GM11168 (cell line): Measurements from ENCODE around the gene ZNF317.
"Not testable (repeated sequence)": the region's sequence is repeated elsewhere in the genome, so short reads cannot be mapped to it uniquely, and the experiment has no call there.

Experiments
- in situ Hi-C: fragments of 300-500 bp; cut with MboI; formaldehyde crosslinking; loops from one replicate; pipeline ENCODE4 v1.12.0; 2022; ENCODE audit warnings: low sequenced_read_pairs; ENCODE audit not compliant: unreplicated experiment

The ZNF317 gene

GRCh38 chr19:9165261-9165660 lies 25.1 kb downstream of the ZNF317 start:
- in situ Hi-C loops: no loop called here

GRCh38 chr19:9166846-9167245 lies 26.6 kb downstream of the ZNF317 start:
- in situ Hi-C loops: no loop called here

- in situ Hi-C loops: no loop called here
Measured at GRCh38 chr19:9171393-9171991, 31.3 kb downstream of the ZNF317 start.

GRCh38 chr19:9175326-9175725 lies 35.1 kb downstream of the ZNF317 start:
- in situ Hi-C loops: no loop called here

- in situ Hi-C loops: no loop called here
Measured at GRCh38 chr19:9178901-9179300, 38.7 kb downstream of the ZNF317 start, which contains the start of gene OR7D2. TSS of gene OR7D2 (plus strand) at chr19:9178979. CDS start at chr19:9185782, 6,803 bp downstream.

- in situ Hi-C loops: no loop called here
Measured at GRCh38 chr19:9183000-9183399, 42.8 kb downstream of the ZNF317 start.

- in situ Hi-C loops: no loop called here
Measured at GRCh38 chr19:9187191-9187590, 47.0 kb downstream of the ZNF317 start.

- in situ Hi-C loops: no loop called here
Measured at GRCh38 chr19:9189535-9189934, 49.3 kb downstream of the ZNF317 start.

GRCh38 chr19:9198044-9198443 lies 57.8 kb downstream of the ZNF317 start:
- in situ Hi-C loops: not testable (repeated sequence)

- in situ Hi-C loops: no loop called here
Measured at GRCh38 chr19:9205501-9206113, 65.4 kb downstream of the ZNF317 start.
